HL-60/S4 (cell line): ENCODE measurements around the gene TPK1.

ENCODE experiments used
- in situ Hi-C: fragments of 300-500 bp; cut with MboI; formaldehyde crosslinking; loops from 2 replicates; pipeline ENCODE4 v1.14.3; 2022; ENCODE audit warnings: low sequenced_read_pairs

Gene TPK1

GRCh38 chr7:144545330-144545729 lies 290.5 kb downstream of the TPK1 start:
- in situ Hi-C loops, result no loop called here

- in situ Hi-C loops, result no loop called here
These were observed 301.0 kb downstream of the TPK1 start for GRCh38 chr7:144534655-144535395.

GRCh38 chr7:144534196-144534595 lies 301.7 kb downstream of the TPK1 start:
- in situ Hi-C loops, result no loop called here

GRCh38 chr7:144531181-144531580 lies 304.7 kb downstream of the TPK1 start:
- in situ Hi-C loops, result no loop called here

- in situ Hi-C loops, result no loop called here
These were observed 306.5 kb downstream of the TPK1 start for GRCh38 chr7:144529269-144529926.

- in situ Hi-C loops, result no loop called here
These were observed 307.3 kb downstream of the TPK1 start for GRCh38 chr7:144528536-144529045.

GRCh38 chr7:144527051-144527471 lies 308.8 kb downstream of the TPK1 start:
- in situ Hi-C loops, result no loop called here

GRCh38 chr7:144525956-144526355 lies 309.9 kb downstream of the TPK1 start:
- in situ Hi-C loops, result no loop called here

GRCh38 chr7:144524271-144524670 lies 311.6 kb downstream of the TPK1 start:
- in situ Hi-C loops, result no loop called here

- in situ Hi-C loops, result no loop called here
These were observed 312.2 kb downstream of the TPK1 start for GRCh38 chr7:144523621-144524020.

GRCh38 chr7:144519925-144520324 lies 315.9 kb downstream of the TPK1 start:
- in situ Hi-C loops, result no loop called here

GRCh38 chr7:144518360-144518759 lies 317.5 kb downstream of the TPK1 start:
- in situ Hi-C loops, result no loop called here

- in situ Hi-C loops, result no loop called here
These were observed 318.1 kb downstream of the TPK1 start for GRCh38 chr7:144517749-144518148.

GRCh38 chr7:144516729-144517525 lies 318.9 kb downstream of the TPK1 start:
- in situ Hi-C loops, result no loop called here

GRCh38 chr7:144513334-144513733 lies 322.5 kb downstream of the TPK1 start:
- in situ Hi-C loops, result no loop called here

GRCh38 chr7:144510621-144511020 lies 325.2 kb downstream of the TPK1 start:
- in situ Hi-C loops, result no loop called here

GRCh38 chr7:144508702-144509101 lies 327.2 kb downstream of the TPK1 start:
- in situ Hi-C loops, result no loop called here

- in situ Hi-C loops, result no loop called here
These were observed 332.6 kb downstream of the TPK1 start for GRCh38 chr7:144503215-144503614.

GRCh38 chr7:144500225-144500624 lies 335.6 kb downstream of the TPK1 start:
- in situ Hi-C loops, result no loop called here

- in situ Hi-C loops, result no loop called here
These were observed 338.6 kb downstream of the TPK1 start for GRCh38 chr7:144497282-144497681.

GRCh38 chr7:144494355-144494754 lies 341.5 kb downstream of the TPK1 start:
- in situ Hi-C loops, result no loop called here
